Endothelial cell of umbilical vein (primary cell): ENCODE data around the gene KIF9. TPM values are rescaled to one million over a fixed set of nuclear protein-coding genes. Genes with fewer than 3 reads are reported as not detected.

Source experiments
- BruUV-seq: library from RNA; stranded (reverse); fragments of 400-500 nt; replicated peaks from 2 replicates; lab custom pipeline; 2021; lab: Mats Ljungman, UMichigan
- CTCF ChIA-PET: fragments of 300-600, 350-600 bp; sonication (Branson Sonifier 250); formaldehyde crosslinking; loops from one replicate; lab custom pipeline; 2021; ENCODE audit warnings: antibody characterized with exemption, inconsistent platforms; lab: Charles Lee
- POLR2A ChIA-PET: fragments of 300-600, 350-600 bp; sonication (Branson Sonifier 250); formaldehyde crosslinking; loops from one replicate; lab custom pipeline; 2021; ENCODE audit warnings: antibody characterized with exemption, inconsistent platforms; lab: Charles Lee
- DNase-seq: peaks from one replicate; pipeline ENCODE4 v3.0.0-alpha.2; 2011; ENCODE audit warnings: low read depth, low spot score
- FAIRE-seq: peaks from 2 replicates; lab custom pipeline; 2011; peaks lifted over from hg19 to GRCh38; lab: Jason Lieb, UNC
- H2AFZ ChIP-seq: 2 replicates; pipeline ENCODE4 v1.6.0; 2012; ENCODE audit warnings: low read depth, low read length, control low read depth, inconsistent platforms
- H3K27ac ChIP-seq: 2 replicates; pipeline ENCODE4 v1.5.1; 2011; ENCODE audit warnings: low read depth, mild to moderate bottlenecking, control low read depth, low read length, moderate library complexity; ENCODE audit not compliant: insufficient read depth
- H3K27me3 ChIP-seq, 2 experiments: 2 replicates each; pipeline versions ENCODE4 v1.6.0 to v1.6.1; 2011; ENCODE audit warnings: low read length in 2 of 2, mixed read lengths in 1 of 2; ENCODE audit not compliant: control insufficient read depth in 2 of 2, insufficient read depth in 2 of 2
- H3K36me3 ChIP-seq, 2 experiments: 2 replicates in 1 of 2; 3 replicates in 1 of 2; pipeline ENCODE4 v1.5.1; 2011; ENCODE audit warnings: low read length in 2 of 2, mild to moderate bottlenecking in 1 of 2, moderate library complexity in 1 of 2; ENCODE audit not compliant: control insufficient read depth in 2 of 2, insufficient read depth in 2 of 2; ENCODE audit errors: extremely low read depth in 1 of 2
- H3K4me1 ChIP-seq: 3 replicates; pipeline ENCODE4 v1.5.1; 2011; ENCODE audit warnings: mild to moderate bottlenecking, low read length; ENCODE audit not compliant: control insufficient read depth, insufficient read depth; ENCODE audit errors: extremely low read depth
- H3K4me2 ChIP-seq: 2 replicates; pipeline ENCODE4 v1.6.1; 2011; ENCODE audit warnings: low read length, control low read depth, mixed read lengths; ENCODE audit not compliant: insufficient read depth
- H3K4me3 ChIP-seq, 3 experiments: fragments of 200-600 bp in 1 of 3; sonication (generic), shearing (Covaris generic) in 1 of 3; replicated peaks in 1 of 3; 2 replicates each; pipeline ENCODE4 v1.5.1; 2011 to 2016; ENCODE audit warnings: control low read depth in 3 of 3, low read length in 3 of 3, mild to moderate bottlenecking in 2 of 3, inconsistent platforms in 1 of 3, low read depth in 1 of 3, moderate library complexity in 1 of 3; ENCODE audit not compliant: insufficient read depth in 1 of 3
- H3K79me2 ChIP-seq: 2 replicates; pipeline ENCODE4 v1.6.0; 2012; ENCODE audit warnings: low read length, inconsistent platforms; ENCODE audit not compliant: control insufficient read depth, insufficient read depth
- H3K9ac ChIP-seq: replicated peaks from 2 replicates; pipeline ENCODE3; 2011; ENCODE audit warnings: low read length, control low read depth; ENCODE audit not compliant: insufficient read depth; ENCODE audit errors: extremely low read depth
- H3K9me1 ChIP-seq: replicated peaks from 3 replicates; pipeline ENCODE4 v1.6.0; 2011; ENCODE audit warnings: mild to moderate bottlenecking, low read length; ENCODE audit not compliant: control insufficient read depth, insufficient read depth; ENCODE audit errors: extremely low read depth
- H3K9me3 ChIP-seq: replicated peaks from 2 replicates; pipeline ENCODE4 v1.5.1; 2012; ENCODE audit warnings: low read length, inconsistent platforms; ENCODE audit not compliant: control insufficient read depth, insufficient read depth
- H4K20me1 ChIP-seq: replicated peaks from 2 replicates; pipeline ENCODE3; 2011; ENCODE audit warnings: mild to moderate bottlenecking, low read length; ENCODE audit not compliant: control insufficient read depth, insufficient read depth; ENCODE audit errors: extremely low read depth
- CTCF ChIP-seq, 2 donors: IDR thresholded peaks; 1 replicate in 1 of 2; 2 replicates in 1 of 2; pipeline ENCODE4 v1.5.1; 2011; ENCODE audit warnings: low read length in 2 of 2, mild to moderate bottlenecking in 2 of 2, moderate library complexity in 2 of 2, control low read depth in 1 of 2, inconsistent platforms in 1 of 2, low read depth in 1 of 2; ENCODE audit not compliant: insufficient read depth in 1 of 2; ENCODE audit errors: extremely low read depth in 1 of 2
- EZH2 ChIP-seq: IDR thresholded peaks from 2 replicates; pipeline ENCODE4 v1.6.1; 2012; ENCODE audit warnings: borderline replicate concordance, low read depth, mild to moderate bottlenecking, moderate library complexity, low read length, inconsistent platforms; ENCODE audit not compliant: severe bottlenecking
- FOS ChIP-seq: IDR thresholded peaks from 2 replicates; pipeline ENCODE4 v1.6.1; 2011; ENCODE audit warnings: mild to moderate bottlenecking, low read length, moderate library complexity, borderline replicate concordance; ENCODE audit not compliant: insufficient read depth
- GATA2 ChIP-seq: IDR thresholded peaks from 2 replicates; pipeline ENCODE4 v1.7.0; 2011; ENCODE audit warnings: low read depth, mild to moderate bottlenecking, moderate library complexity, mixed read lengths, low read length; ENCODE audit not compliant: insufficient read length, insufficient read depth
- JUN ChIP-seq: IDR thresholded peaks from 2 replicates; pipeline ENCODE4 v1.6.1; 2011; ENCODE audit warnings: borderline replicate concordance, low read depth; ENCODE audit not compliant: insufficient read length, insufficient read depth
- MAX ChIP-seq: IDR thresholded peaks from 2 replicates; pipeline ENCODE4 v1.6.1; 2011; ENCODE audit not compliant: insufficient read depth, insufficient read length
- MYC ChIP-seq: IDR thresholded peaks from one replicate; pipeline ENCODE4 v1.6.1; 2011; ENCODE audit warnings: mild to moderate bottlenecking, low read depth, low read length
- POLR2A ChIP-seq: IDR thresholded peaks from 2 replicates; pipeline ENCODE4 v1.6.1; 2012; ENCODE audit warnings: low read depth, mild to moderate bottlenecking, control low read depth, low read length
- POLR2AphosphoS5 ChIP-seq: IDR thresholded peaks from 2 replicates; pipeline ENCODE4 v1.6.1; 2012; ENCODE audit warnings: low read depth, mild to moderate bottlenecking, control low read depth, low read length, moderate library complexity; ENCODE audit not compliant: insufficient read depth
- dilution Hi-C: fragments of 300-500 bp; cut with MboI; formaldehyde crosslinking; loops from one replicate; pipeline ENCODE4 v1.15.0; 2019; ENCODE audit warnings: low sequenced_read_pairs; ENCODE audit not compliant: extremely low pct_ligation_motif_present
- intact Hi-C: fragments of 100-400 bp; cut with micrococcal nuclease; formaldehyde crosslinking; loops from one replicate; pipeline ENCODE4 v1.10.0; 2022
- polyA plus RNA-seq, 4 experiments: library from polyadenylated mRNA; depleted of rRNA in 3 of 4; stranded (reverse) in 3 of 4; unstranded in 1 of 4; fragments of >200 nt; gene quantifications; 2 replicates each; pipeline versions ENCODE4 v1.2.1 to v1.2.3, GENCODE V29; 2011 to 2012; ENCODE audit warnings: missing spikeins in 1 of 4
- total RNA-seq: library from RNA; stranded (reverse); gene quantifications from 2 replicates; pipeline ENCODE4 v1.2.3, GENCODE V29; 2021

Gene KIF9
- total and polyA plus RNA-seq, 2 donors (not counting 3 experiments of a cell fraction or from before 2014, with no cell fraction given) = 20.5 to 22.4 TPM

- POLR2A ChIA-PET = no interaction called here
- Histone ChIP-seq H3K79me2 (no peaks in the 10 kb centered on the region), H3K4me1 (no peaks in the 10 kb centered on the region), H3K9me1 (no peaks in the 10 kb centered on the region), H3K27me3 (no peaks in the 10 kb centered on the region), H3K36me3 (no peaks in the 10 kb centered on the region), H3K4me2 (no peak overlapping the region), H4K20me1 (no peaks in the 10 kb centered on the region), H3K9ac (no peak overlapping the region), H3K27ac (no peak overlapping the region), H3K4me3 (no peak overlapping the region), H3K9me3 (no peaks in the 10 kb centered on the region), H2AFZ (no peak overlapping the region)
- dilution Hi-C loops (no loop called here), intact Hi-C loops (no loop called here)
- TF ChIP-seq EZH2 (no peak), JUN (no peak), FOS (no peak), POLR2AphosphoS5 (no peak), CTCF (IDR thresholded peaks at IDR 0.05; ENCODE audit: extremely low read depth in 1 of 2, insufficient read depth in 1 of 2, low read depth in 1 of 2, low read length in 2 of 2) (no peak), GATA2 (no peak), MYC (no peak), POLR2A (no peak), MAX (no peak)
- DNase-seq = no peak
- FAIRE-seq = no peak
- CTCF ChIA-PET = no interaction called here
- BruUV-seq = no TSS peak
Measured at GRCh38 chr3:47204875-47205274, 77.7 kb downstream of the KIF9 start.
